SK-N-DZ (cell line): ENCODE results near the gene PCSK5.

Experiments
- DNase-seq: peaks from one replicate; pipeline ENCODE4 v3.0.0-alpha.2; 2015; ENCODE audit warnings: low spot score

The PCSK5 gene

GRCh38 chr9:76188905-76189304 lies 298.4 kb downstream of the PCSK5 start:
- no peak for DNase-seq

GRCh38 chr9:76191493-76191892 lies 301.0 kb downstream of the PCSK5 start:
- DNase-seq, result no peak

DNA sequence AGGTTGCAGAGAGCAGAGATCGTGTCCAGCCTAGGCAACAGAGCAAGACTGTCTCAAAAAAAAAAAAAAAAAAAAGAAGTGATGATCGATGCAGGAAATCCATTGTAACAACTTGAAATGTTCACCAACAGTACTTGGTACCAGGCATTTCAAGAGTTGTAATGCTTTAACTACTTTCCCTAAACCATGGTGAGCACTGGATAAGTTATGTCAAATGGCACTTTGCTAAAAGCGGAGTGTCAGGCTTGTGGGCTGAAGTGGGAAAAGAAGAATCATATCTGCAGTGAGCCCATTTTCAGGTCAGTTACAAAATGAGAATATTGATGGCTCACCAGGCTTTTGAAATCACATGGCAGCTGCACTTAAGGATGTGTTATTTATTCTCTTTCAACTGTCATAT lies 301.5 kb downstream of the PCSK5 start:
- DNase-seq, result no peak

DNA sequence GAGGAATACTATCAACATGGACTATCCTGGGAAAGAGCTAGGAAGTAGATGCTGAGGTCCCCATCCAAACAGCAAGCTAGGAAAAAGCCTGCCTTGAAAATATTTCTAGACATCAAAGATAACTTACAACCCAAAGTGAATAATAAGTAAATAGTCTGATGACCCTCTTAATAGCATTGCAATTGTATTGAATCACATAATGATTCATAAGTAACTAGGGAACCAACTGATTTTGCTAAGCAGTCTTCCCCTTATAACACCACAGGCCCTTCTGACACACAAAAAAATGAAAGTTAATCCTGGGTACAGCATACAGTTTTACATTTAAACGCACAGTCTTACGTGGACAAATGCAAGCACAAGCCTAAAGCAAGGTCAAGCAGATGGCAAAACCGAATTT lies 304.4 kb downstream of the PCSK5 start:
- DNase-seq, result no peak

DNA sequence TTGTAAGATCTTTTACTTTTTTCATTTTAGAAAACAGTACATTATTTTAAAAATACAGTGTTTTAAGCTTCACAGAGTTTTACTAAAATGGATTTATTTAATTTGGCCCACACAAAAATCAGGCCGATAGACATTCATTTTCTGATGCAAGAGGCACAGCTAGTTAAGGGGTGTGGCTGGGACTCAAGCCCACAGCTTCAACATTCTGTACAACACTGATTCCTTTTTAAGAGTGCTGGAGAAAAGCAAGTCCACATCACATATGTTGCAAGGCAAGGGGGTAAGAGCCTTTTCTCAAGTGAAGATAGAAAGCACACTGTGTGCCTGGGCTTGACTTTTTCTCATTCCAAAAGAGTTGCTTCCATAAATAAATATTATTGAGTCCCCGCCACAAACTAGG lies 307.9 kb downstream of the PCSK5 start:
- no peak for DNase-seq

- no peak for DNase-seq
These were observed 309.8 kb downstream of the PCSK5 start for GRCh38 chr9:76200315-76200714.

DNA sequence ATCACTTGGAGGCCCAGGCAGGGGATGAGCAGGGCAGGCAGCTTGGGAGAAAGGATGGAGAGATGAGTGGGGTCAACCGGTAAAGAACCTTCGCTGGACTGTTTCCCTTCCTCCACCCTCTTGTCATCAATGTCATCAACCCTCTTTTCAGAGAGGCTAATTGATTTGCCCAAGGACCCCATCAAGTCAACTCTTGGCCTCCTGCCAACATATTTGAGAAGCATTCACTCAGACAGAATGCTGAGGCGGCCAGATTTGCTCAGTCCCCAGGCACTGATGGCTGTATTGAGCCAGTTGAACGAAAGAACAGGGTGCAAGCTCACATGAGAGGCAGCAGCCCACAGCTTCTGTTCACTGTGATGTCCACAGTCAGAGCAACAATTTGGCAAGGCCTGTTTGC lies 310.3 kb downstream of the PCSK5 start:
- DNase-seq, result peak; percentile 51

GRCh38 chr9:76203373-76203772 lies 312.9 kb downstream of the PCSK5 start:
- DNase-seq, result no peak

DNA sequence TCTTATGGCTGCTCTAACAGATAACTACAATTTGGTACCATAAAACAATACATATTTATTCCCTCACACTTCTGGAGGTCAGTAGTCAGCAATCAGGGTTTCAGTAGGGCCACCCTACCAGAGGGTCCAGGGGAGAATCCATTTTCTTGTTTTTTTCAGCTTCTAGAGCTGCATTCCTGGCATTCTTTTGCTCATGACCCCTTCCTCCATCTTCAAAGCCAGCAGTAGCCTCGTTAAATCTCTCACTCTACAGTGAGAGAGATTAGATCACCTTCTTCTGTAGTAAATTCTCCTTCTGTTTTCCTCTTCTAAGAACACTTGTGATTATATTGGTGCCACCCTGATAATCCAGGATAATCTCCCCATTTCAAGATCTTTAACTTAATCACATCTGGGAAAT lies 316.3 kb downstream of the PCSK5 start:
- no peak for DNase-seq

- DNase-seq, result no peak
These were observed 323.3 kb downstream of the PCSK5 start for GRCh38 chr9:76213751-76214150.

GRCh38 chr9:76215066-76215465 lies 324.6 kb downstream of the PCSK5 start:
- peak; percentile 21 for DNase-seq

DNA sequence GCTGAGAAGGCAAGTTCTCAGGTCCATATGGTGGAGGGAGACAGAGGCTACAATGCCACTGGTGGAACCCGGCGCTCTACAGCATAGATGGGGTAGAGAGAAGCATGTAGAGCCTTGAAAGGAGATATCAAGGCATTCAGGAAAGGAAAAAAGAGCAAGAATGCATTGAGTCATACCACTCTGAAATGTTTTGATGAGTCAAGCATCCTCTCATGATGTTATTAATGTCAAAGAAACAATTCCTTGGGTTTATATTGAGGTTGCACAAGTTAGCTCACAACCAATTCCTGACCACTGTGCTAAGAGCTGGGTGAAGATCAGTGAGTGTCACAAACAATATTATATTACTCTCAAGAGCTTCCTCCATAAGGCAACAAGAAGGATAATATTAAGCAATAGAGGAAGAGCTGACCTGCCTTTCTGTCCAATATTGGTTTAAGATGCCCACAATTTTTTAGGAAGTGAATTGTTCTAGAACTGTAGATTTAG lies 325.7 kb downstream of the PCSK5 start:
- no peak for DNase-seq

- no peak for DNase-seq
These were observed 327.8 kb downstream of the PCSK5 start for GRCh38 chr9:76218117-76218885.

DNA sequence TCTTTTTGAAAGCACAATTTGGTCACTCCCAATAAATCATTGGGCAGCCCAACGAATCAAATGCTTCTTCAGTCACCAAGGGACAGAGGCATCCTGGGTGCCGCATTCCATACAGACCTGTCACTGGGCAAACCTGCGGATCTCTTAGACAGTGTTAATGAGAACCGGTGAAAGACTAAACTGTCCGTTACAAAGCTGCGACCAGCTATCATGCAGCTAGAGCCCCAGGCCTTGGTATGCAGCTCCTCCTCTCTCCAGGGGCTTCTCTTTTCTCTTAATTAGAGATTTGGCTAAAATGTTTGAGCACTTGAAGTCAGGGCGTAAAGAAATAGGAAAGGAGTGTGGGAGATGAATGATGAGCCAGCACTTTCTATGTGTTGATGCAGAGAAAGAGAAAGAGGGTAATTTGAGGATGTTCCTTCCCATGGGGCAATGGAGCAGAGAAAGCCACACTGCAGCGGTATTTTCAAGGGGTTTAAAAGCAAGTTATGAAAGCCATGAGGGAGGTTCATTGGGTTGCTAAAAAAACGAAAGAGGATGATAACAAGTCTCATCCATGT lies 328.5 kb downstream of the PCSK5 start:
- no peak for DNase-seq

DNA sequence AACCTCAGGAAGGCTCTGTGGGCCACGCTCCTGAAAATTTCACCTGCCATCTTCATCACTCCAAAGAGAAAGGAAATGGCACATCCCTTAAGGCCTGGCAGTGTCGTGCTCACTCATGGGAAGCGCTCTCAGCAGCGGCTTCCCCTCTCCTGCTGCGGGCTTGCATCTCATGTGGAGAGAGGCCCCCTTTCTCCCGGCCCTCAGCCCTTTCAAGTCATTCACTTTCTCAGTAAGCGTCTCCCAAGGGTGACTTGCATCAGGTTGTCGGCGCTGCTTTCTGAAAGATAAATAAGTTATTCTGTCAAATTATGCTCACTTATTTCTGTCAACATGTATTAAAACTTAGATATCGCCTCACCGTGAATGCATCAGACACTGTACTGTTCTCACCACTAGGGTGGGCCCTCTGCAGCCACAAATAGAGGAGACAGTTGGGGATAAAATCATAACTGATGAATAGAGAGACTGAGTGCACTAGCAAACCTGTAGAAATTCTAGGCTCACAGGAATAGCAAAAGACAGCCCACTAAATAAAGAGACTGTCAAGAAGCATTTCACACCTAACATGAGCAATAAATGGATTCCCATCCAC lies 329.2 kb downstream of the PCSK5 start:
- peak; percentile 32 for DNase-seq

DNA sequence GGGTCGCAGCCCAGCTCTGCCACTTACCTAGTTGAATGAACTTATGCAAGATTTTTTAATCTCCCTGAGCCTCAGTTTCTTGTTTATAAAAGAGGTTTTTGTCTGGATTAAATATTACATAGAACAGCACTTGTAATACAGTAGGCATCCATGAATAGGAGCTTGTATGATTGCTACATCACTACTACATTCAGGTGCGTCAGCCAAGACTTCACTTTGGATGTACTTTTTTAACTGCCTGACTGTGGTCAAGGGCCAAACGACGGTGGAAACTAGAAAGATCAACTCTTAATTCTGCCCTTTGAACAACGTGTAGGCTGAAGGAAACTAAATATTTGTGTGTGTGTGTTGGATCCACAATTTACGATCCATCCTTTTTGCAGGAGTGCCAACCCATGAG lies 330.9 kb downstream of the PCSK5 start:
- DNase-seq, result no peak

DNA sequence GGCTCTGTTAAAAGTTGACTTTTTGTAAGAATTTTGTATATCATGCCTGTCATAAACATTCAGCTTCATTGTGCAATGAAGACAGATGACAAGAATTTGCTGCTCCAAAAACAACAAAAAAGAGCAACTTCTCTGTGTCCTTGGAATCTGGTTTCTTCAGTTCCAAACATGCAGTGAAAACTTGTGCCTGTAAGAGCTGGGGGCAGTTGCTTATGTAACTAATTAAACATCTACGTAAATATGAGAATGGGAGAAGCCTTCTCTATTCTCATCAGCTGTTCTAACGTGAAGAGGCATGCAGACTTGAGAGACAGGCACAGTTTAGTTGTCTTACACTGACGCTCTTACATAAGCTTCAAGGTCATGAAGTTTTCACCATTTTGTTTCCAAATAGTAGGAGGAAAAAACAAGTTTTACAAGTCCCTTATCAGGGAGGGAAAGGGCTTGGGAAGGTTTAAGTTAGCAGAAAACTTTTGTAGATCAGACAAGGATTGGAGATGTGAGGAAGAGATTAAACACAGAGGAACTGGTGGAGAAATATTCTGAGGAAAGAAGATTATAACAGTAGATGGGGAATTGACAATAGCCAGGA lies 333.4 kb downstream of the PCSK5 start:
- no peak for DNase-seq

DNA sequence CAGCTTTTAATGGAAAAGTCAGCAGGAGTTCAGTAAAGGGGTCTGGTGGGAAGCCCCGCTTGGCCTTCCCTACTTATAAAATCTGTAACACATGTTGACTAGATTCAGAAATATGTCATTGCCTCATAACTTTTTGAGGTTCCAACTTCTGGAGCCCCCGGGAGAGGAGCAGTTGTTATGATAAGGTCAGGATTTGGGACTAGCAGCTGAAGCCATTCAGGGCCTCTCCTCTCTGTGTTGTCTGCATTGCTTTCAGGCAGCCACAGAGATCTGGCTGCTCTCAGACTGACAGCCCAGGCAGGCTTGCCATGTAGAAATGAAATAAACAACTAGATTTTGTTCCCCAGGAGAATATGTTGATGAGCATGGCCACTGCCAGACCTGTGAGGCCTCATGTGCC lies 336.7 kb downstream of the PCSK5 start:
- DNase-seq, result no peak

DNA sequence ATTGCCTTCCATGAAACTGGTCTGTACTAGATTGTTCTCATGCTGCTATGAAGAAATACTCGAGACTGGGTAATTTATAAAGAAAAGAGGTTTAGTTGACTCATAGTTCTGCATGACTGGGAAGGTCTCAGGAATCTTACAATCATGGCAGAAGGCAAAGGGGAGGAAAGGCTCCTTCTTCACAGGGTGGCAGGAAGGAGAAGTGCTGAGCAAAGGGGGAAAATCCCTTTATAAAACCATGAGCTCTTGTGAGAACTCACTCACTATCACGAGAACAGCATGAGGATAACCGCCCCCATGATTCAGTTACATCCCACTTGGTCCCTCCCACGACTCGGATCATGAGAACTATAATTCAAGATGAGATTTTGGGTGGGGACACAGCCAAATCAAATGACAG lies 340.5 kb downstream of the PCSK5 start:
- no peak for DNase-seq

- DNase-seq, result no peak
These were observed 342.5 kb downstream of the PCSK5 start for GRCh38 chr9:76232861-76233489.

- DNase-seq, result no peak
These were observed 350.1 kb downstream of the PCSK5 start for GRCh38 chr9:76240578-76240977.

- no peak for DNase-seq
These were observed 355.0 kb downstream of the PCSK5 start for GRCh38 chr9:76245518-76245917.
